ENCODE measurements around the gene L1CAM.

DNA sequence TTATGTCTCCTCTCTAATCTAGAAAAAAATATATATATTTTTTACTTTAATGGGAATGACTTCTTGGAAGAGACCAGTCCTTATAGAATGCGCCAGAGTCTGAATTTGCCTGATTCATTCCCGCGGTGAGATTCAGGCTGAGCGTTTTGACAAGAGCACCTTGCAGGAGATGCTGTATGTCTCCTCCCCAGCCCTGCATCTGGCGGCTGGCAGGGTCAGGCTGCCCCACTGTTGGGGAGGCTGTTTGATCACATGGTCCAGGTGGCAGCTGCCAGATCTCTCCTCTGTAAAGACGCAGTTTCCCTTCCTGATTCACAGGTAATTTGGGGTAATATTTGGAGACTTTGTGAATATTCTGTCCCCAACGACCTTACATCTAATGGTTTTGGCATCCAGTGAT, 65.4 kb downstream of the L1CAM start:
- TF ChIP-seq SP1 (IDR thresholded peaks at IDR 0.05; ENCODE audit: low read depth, low read length) (no peak), ZNF274 (IDR thresholded peaks at IDR 0.05; ENCODE audit: borderline replicate concordance, extremely low read depth, low read length) (no peak), TAF1 (IDR thresholded peaks at IDR 0.05; ENCODE audit: low read depth, low read length) (no peak), POLR2A (IDR thresholded peaks at IDR 0.05; ENCODE audit: control extremely low read depth in 1 of 2, low read depth in 2 of 2, low read length in 2 of 2) (no peak), POLR2AphosphoS5 (IDR thresholded peaks at IDR 0.05; ENCODE audit: low read depth, low read length) (no peak), SRF (IDR thresholded peaks at IDR 0.05; ENCODE audit: low read depth, low read length) (no peak)
